ENCODE results near the gene RHOF. TPM values are rescaled to one million over a fixed set of nuclear protein-coding genes. Genes with fewer than 3 reads are reported as not detected.

Gene RHOF
- total and polyA plus RNA-seq, 7 donors = 1.4 to 4.8 (median 3.9) TPM

- Histone ChIP-seq H3K4me3 (no peak overlapping the region), H3K9me3 (no peaks in the 10 kb centered on the region), H3K27ac (no peak overlapping the region), H3K36me3 (ENCODE audit: insufficient read depth in 1 of 2, low read depth in 1 of 2) (no peaks in the 10 kb centered on the region), H3K27me3 (ENCODE audit: insufficient read depth in 3 of 3, low read length in 2 of 3) (no peaks in the 10 kb centered on the region), H3K4me1 (peaks cover 16% of the 10 kb centered on the region)
- TF ChIP-seq, protein P1, sequence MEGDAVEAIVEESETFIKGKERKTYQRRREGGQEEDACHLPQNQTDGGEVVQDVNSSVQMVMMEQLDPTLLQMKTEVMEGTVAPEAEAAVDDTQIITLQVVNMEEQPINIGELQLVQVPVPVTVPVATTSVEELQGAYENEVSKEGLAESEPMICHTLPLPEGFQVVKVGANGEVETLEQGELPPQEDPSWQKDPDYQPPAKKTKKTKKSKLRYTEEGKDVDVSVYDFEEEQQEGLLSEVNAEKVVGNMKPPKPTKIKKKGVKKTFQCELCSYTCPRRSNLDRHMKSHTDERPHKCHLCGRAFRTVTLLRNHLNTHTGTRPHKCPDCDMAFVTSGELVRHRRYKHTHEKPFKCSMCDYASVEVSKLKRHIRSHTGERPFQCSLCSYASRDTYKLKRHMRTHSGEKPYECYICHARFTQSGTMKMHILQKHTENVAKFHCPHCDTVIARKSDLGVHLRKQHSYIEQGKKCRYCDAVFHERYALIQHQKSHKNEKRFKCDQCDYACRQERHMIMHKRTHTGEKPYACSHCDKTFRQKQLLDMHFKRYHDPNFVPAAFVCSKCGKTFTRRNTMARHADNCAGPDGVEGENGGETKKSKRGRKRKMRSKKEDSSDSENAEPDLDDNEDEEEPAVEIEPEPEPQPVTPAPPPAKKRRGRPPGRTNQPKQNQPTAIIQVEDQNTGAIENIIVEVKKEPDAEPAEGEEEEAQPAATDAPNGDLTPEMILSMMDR (IDR thresholded peaks at IDR 0.05) = no peak
- 75 to 82% (median 75%) methylated on average over 7 of the region's 7 CpGs for WGBS, 3 donors
- ATAC-seq (peak in 2 of 4 donors; percentile 15 to 28), DNase-seq (no peak)
- intact Hi-C loops (cut with DNase I) = no loop called here
These were observed 5.2 kb downstream of the RHOF start for GRCh38 chr12:121788176-121788818.

DNA sequence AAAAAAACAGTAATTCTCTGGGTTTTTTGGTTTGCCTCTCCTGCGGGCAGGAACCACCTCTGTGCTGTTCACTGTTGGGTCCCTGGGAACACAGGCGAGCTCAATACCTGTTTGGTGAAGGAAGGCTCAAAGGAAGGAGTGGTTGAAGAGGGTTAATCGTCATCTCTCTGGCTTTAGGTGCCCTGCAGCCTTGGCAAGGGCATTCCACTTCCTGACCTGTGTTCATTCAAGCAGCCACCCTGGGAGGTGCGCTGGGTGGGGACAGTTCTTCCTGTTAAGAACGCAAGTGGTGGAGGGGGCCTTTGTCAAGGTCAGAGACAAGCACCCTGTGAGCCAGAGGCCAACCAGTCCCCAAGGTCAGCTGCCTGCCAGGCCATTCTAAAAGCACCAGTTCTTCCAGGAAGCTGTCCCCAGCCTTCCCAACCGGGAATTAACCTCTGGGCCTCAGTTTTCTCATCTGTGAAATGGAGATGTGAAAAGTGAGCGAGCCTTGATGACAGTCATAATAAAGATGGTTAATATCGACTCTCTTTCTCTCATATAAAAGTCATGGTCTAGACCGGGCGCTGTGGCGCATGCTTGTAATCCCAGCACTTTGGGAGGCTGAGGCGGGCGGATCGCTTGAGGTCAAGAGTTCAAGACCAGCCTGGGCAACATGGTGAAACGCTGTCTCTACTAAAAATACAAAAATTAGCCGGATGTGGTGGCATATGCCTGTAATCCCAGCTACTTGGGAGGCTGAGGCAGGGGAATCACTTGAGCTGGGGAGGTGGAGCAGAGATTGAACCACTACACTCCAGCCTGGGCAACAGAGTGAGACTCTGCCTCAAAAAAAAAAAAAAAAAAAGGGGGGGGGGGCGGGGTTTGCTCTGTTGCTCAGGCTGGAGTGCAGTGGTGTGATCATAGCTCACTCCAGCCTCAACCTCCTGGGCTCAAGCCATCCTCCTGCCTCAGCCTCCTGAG lies 6.1 kb downstream of the RHOF start:
- Histone ChIP-seq H3K4me1 (peaks cover 16% of the 10 kb centered on the region), H3K9me3 (no peaks in the 10 kb centered on the region), H3K27me3 (ENCODE audit: insufficient read depth in 3 of 3, low read length in 2 of 3) (no peaks in the 10 kb centered on the region), H3K4me3 (no peak overlapping the region), H3K36me3 (ENCODE audit: insufficient read depth in 1 of 2, low read depth in 1 of 2) (no peaks in the 10 kb centered on the region), H3K27ac (peak overlapping the region; percentile 55)
- 78 to 84% (median 84%) methylated on average over 16 to 17 of the region's 17 CpGs for WGBS, 3 donors
- intact Hi-C loops (cut with DNase I) = no loop called here
- TF ChIP-seq, protein P1 (IDR thresholded peaks at IDR 0.05) = no peak
- ATAC-seq (no peak), DNase-seq (no peak)

- DNase-seq (peak; percentile 80 to 82), ATAC-seq (peak; percentile 67 to 80 (median 75))
- no peaks in the 10 kb centered on the region for H3K27me3 ChIP-seq (ENCODE audit: insufficient read depth in 3 of 3, low read length in 2 of 3)
- 37 to 63% (median 42%) methylated on average over 6 of the region's 6 CpGs for WGBS, 3 donors
- no peak overlapping the region for H3K4me3 ChIP-seq
- intact Hi-C loops (cut with DNase I) = no loop called here
- H3K4me1 ChIP-seq = peaks cover 25% of the 10 kb centered on the region
- TF ChIP-seq, protein P1 (IDR thresholded peaks at IDR 0.05) = no peak
- no peaks in the 10 kb centered on the region for H3K9me3 ChIP-seq
- H3K36me3 ChIP-seq (ENCODE audit: insufficient read depth in 1 of 2, low read depth in 1 of 2) = no peaks in the 10 kb centered on the region
- peak overlapping the region; percentile 55 for H3K27ac ChIP-seq
These were observed 7.1 kb downstream of the RHOF start for GRCh38 chr12:121786440-121786825.

DNA sequence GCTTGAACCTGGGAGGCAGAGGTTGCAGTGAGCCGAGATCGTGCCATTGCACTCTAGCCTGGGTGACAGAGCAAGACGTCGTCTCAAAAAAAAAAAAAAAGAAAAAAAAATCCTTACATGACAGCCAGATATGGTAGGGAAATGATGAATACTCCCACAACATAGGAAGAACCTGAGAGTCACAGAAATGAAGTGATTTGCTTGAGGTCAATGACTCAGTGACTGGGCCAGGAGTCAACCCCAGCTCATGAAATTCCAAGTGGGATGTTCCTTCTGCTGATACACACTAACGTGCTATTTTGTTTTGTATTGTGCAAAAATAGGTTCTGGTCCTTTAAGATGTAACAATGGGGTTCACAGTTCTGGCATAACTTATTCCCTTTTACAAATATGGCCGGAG lies 9.0 kb downstream of the RHOF start:
- no peak for DNase-seq
- H3K4me1 ChIP-seq = peaks cover 28% of the 10 kb centered on the region

More for the DNA sequence above, 9.0 kb downstream of the RHOF start:
- peak in 2 of 4 donors; percentile 30 to 41 for ATAC-seq
- no peak overlapping the region for H3K4me3 ChIP-seq
- WGBS, 3 donors = 29 to 36% (median 34%) methylated on average over 6 of the region's 6 CpGs
- H3K27me3 ChIP-seq (ENCODE audit: insufficient read depth in 3 of 3, low read length in 2 of 3) = no peaks in the 10 kb centered on the region
- peaks cover 0 to 18% of the 10 kb centered on the region in 2 donors for H3K36me3 ChIP-seq (ENCODE audit: insufficient read depth in 1 of 2, low read depth in 1 of 2)
- intact Hi-C loops (cut with DNase I) = no loop called here
- no peaks in the 10 kb centered on the region for H3K9me3 ChIP-seq
- TF ChIP-seq, protein P1 (IDR thresholded peaks at IDR 0.05) = no peak
- peak overlapping the region; percentile 38 for H3K27ac ChIP-seq
